ENCODE results near the gene SPATA32. TPM values are rescaled to one million over a fixed set of nuclear protein-coding genes. Genes with fewer than 3 reads are reported as not detected.

The SPATA32 gene
- polyA plus RNA-seq, 2 of the 4 experiments (the other 2 are of a cell fraction), result 0.05 to 0.21 TPM

GRCh38 chr17:45307290-45308015, 45.6 kb upstream of the SPATA32 start (continued):
- TF ChIP-seq ELK1 (IDR thresholded peaks at IDR 0.05; ENCODE audit: low read depth, low read length) (no peak), USF2 (IDR thresholded peaks at IDR 0.05) (no peak), FOXS1 (CRISPR knock-in tag; IDR thresholded peaks at IDR 0.05) (no peak), CEBPB (IDR thresholded peaks at IDR 0.05) (peak in 1 of 2 experiments; percentile 16; a peak in 1 of 4 replicates), NPAS2 (CRISPR knock-in tag; IDR thresholded peaks at IDR 0.05; ENCODE audit: borderline replicate concordance) (no peak), HEYL (CRISPR knock-in tag; IDR thresholded peaks at IDR 0.05) (no peak), E2F6 (IDR thresholded peaks at IDR 0.05; ENCODE audit: borderline replicate concordance, low read depth) (no peak), RAD21 (conservative IDR thresholded peaks at IDR 0.05 in 1 of 2, IDR thresholded peaks at IDR 0.05 in 1 of 2) (no peak), SREBF2 (IDR thresholded peaks at IDR 0.05) (no peak), EHF (CRISPR knock-in tag; IDR thresholded peaks at IDR 0.05) (no peak), HOXA7 (CRISPR knock-in tag; IDR thresholded peaks at IDR 0.05) (0 out of 2 replicates have a peak, but pooled peaks have one; percentile 54), HES2 (IDR thresholded peaks at IDR 0.05) (no peak), RARB (CRISPR knock-in tag; IDR thresholded peaks at IDR 0.05) (peak; percentile 15; the same call in 1 of the 2 replicates), TP53 (CRISPR knock-in tag; IDR thresholded peaks at IDR 0.05) (no peak; the same call in 1 of the 2 replicates), EHMT2 (IDR thresholded peaks at IDR 0.05; ENCODE audit: low read depth) (no peak), RFX5 (IDR thresholded peaks at IDR 0.05) (no peak), JUNB (IDR thresholded peaks at IDR 0.05) (peak; percentile 65; the same call in 1 of the 2 replicates), POLR2A (IDR thresholded peaks at IDR 0.05; ENCODE audit: low read length) (no peak), BCL3 (IDR thresholded peaks at IDR 0.05) (0 out of 3 replicates have a peak, but pooled peaks have one; percentile 13), CHD4 (IDR thresholded peaks at IDR 0.05; ENCODE audit: borderline replicate concordance) (peak; percentile 7; the same call in 1 of the 2 replicates), MYC (IDR thresholded peaks at IDR 0.05; ENCODE audit: borderline replicate concordance, low read length) (no peak), KDM5A (IDR thresholded peaks at IDR 0.05) (no peak), ZNF302 (CRISPR knock-in tag; IDR thresholded peaks at IDR 0.05) (no peak), ZFP36 (IDR thresholded peaks at IDR 0.05; ENCODE audit: borderline replicate concordance, partially characterized antibody) (no peak), CBX8 (IDR thresholded peaks at IDR 0.05) (no peak)

GRCh38 chr17:45306623-45307022, 44.7 kb upstream of the SPATA32 start:
- ATAC-seq (no peak), FAIRE-seq (no peak), DNase-seq (ENCODE audit: low read depth in 1 of 2, low spot score in 1 of 2) (no peak)
- ChIA-PET CTCF (interaction anchor here (0.6 to 39.8 kb wide), 15 partner anchors 9 to 171 kb away, joined by 3 to 640 read pairs (median 7); partner anchors contain the start of genes ACBD4 and MAP3K14), POLR2A (interaction anchor here (0.5 to 3.2 kb wide), 4 partner anchors 10 to 356 kb away, joined by 3 to 28 read pairs (median 6); partner anchors contain the start of gene MAP3K14)
- peak overlapping the region; percentile 77 to 92 for H3K27ac ChIP-seq
- H3K9me3 ChIP-seq, result no peaks in the 10 kb centered on the region
- H3K4me2 ChIP-seq, result peak overlapping the region; percentile 72
- peaks cover 89% of the 10 kb centered on the region for H3K4me1 ChIP-seq
- H3K4me3 ChIP-seq, result no peak overlapping the region
- WGBS (ENCODE audit: missing lambda C conversion rate), result 75% methylated on average over 5 of the region's 5 CpGs
- no peak for TF ChIP-seq HMGXB4 (CRISPR knock-in tag; IDR thresholded peaks at IDR 0.05; ENCODE audit: borderline replicate concordance)
- TF ChIP-seq ELK1 (IDR thresholded peaks at IDR 0.05; ENCODE audit: low read depth, low read length), result no peak
- TF ChIP-seq RCOR1 (IDR thresholded peaks at IDR 0.05; ENCODE audit: low read depth, low read length), result no peak
- TF ChIP-seq BHLHE40 (IDR thresholded peaks at IDR 0.05; ENCODE audit: low read depth, low read length), result no peak
- no peak for TF ChIP-seq KDM5A (IDR thresholded peaks at IDR 0.05)
- peak in 1 of 2 experiments; percentile 38; a peak in 2 of 5 replicates for TF ChIP-seq RAD21 (conservative IDR thresholded peaks at IDR 0.05 in 1 of 2, IDR thresholded peaks at IDR 0.05 in 1 of 2)
- TF ChIP-seq PBX3 (IDR thresholded peaks at IDR 0.05), result no peak
- no peak; the same call in 1 of the 2 replicates for TF ChIP-seq FOSB (CRISPR knock-in tag; IDR thresholded peaks at IDR 0.05)
